NK-92 (cell line): ENCODE measurements around the gene OR2V2.
"Not testable (repeated sequence)": the region's sequence is repeated elsewhere in the genome, so short reads cannot be mapped to it uniquely, and the experiment has no call there.

Experiments
- DNase-seq: peaks from one replicate; lab custom pipeline; 2025; ENCODE audit not compliant: unreplicated experiment; lab: John Stamatoyannopoulos, UW

Gene OR2V2

DNA sequence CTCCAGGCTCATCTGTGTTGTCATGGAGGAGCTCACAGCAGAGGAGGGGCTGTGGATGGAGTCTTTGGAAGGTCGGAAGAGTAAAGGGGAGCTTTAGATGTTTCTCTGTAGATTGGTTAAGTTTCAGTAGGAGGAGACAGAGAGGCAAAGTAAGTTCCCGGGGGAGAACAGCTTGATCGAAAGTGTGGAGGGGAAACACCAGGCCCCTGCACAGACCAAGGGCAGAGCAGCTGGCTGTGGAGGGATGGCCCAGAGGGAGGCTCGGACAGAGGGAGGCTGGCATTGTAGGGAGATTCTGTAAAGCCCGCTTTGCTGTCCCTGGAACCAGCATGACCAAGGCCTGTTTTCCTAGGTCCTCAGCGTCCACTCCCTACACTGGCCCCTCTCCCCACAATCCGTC lies 5.3 kb upstream of the OR2V2 start:
- DNase-seq, result no peak

DNA sequence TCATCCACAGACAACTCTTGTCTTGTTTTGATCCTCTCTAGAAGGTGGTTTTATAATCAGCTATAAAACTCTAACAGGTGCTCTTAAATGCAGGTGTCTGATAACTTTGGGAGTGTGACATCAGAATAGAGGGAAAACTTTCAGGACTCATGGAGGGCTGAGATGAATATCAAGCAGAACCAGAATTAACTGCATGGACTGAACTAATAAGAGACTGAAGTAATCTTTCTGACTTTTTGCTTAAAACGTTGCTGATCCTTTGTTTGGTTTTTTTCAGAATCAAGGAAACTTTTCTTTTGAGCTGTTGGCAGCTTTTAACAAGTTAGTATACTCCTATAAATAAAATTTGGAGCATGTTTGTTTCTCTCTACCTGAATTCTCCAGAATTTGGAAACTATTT lies 2.3 kb upstream of the OR2V2 start:
- no peak for DNase-seq

DNA sequence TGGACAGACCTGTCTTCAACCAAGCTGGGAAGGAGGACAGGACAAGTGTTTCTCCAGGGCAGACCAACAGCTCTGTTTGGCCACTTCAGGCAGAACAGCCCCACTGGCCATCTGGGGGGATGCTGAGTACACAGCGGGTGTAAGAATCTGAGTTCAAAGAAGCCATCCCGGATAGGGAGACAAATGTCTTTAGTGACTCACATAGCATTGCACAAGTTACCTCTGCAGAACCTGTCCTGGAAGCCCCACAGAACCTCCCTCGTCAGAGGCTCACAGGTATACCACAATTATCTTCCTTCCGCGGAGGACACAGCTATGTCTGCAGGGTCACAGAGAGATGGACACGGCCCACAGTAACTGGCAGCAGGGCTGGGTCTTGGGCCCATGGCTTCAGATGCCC lies 2.0 kb downstream of the OR2V2 start:
- no peak for DNase-seq

- DNase-seq, result no peak
These were observed 2.7 kb downstream of the OR2V2 start for GRCh38 chr5:181149806-181150733.

DNA sequence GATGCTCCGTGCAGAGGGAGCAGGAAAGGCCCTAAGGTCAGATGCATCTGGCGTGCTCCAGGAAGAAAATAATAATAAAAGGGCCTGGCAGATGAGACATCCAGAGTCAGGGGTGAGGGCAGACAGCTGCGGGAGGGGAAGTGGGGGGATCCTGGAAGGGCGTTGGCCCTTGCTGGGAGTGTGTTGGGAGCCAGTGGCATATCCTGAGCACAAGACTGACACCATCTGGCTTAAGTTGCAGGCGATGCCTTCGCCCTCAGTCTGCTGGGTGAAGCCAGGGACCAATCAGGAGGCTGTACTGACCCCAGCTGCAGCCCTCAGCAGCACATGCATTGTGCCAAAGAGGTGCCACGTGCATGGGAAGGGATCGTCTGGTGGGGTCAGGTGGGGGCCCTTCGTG lies 3.8 kb downstream of the OR2V2 start:
- no peak for DNase-seq

DNA sequence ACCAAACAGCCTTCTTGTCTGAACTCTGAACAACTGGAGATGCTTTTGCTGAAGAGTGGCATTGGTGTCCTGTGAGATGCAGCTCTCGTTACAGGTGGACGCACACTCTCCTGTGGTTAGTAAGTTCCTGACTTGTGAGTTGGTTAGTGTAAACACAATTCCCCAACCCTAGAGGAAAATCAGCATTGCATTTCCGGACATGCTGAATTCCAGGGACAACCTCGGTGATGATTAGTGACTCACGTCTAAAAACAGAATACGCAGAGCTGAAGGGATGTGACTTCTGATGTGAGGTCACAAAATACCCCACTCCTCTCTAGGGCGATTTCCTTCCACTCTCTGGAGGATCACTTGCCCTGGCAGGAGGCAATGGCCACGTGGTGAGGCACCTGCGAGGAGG lies 5.0 kb downstream of the OR2V2 start:
- no peak for DNase-seq

GRCh38 chr5:181153814-181154213 lies 6.4 kb downstream of the OR2V2 start:
- DNase-seq, result no peak

DNA sequence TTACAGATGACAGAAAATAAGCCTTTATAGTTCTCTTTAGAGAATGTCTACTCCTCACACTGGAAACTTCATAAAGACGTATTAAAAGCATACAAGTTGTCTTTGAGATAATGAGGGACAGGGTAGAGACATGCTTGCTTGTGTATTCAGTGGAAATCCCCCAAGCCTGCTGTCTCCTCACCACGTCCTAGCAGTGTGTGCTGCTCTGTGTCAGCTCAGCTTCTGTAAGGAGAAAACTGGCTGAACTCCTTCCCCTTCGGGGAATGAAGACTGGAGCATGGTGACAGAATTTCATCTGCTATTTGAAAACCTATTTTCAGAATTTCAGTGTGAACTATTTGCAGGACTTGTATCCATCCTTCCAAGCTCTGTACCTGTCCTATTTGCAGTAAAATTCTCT lies 9.4 kb downstream of the OR2V2 start:
- DNase-seq, result no peak

DNA sequence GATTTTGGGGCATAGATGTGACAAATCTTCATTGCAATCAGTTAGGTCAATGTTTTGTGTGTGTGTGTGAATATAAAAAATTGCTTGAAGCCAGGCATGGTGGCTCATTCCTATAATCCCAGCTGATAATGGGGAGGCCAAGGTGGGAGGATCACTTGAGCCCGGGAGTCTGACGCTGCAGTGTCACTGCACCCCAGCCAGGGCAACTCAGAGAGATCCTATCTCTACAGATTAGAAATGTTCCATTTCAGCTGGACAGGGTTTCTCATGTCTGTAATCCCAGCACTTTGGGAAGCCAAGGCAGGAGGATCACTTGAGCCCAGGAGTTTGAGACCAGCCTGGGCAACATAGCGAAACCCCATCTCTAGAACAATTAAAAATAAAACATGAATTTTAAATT lies 11.5 kb downstream of the OR2V2 start:
- no peak for DNase-seq

DNA sequence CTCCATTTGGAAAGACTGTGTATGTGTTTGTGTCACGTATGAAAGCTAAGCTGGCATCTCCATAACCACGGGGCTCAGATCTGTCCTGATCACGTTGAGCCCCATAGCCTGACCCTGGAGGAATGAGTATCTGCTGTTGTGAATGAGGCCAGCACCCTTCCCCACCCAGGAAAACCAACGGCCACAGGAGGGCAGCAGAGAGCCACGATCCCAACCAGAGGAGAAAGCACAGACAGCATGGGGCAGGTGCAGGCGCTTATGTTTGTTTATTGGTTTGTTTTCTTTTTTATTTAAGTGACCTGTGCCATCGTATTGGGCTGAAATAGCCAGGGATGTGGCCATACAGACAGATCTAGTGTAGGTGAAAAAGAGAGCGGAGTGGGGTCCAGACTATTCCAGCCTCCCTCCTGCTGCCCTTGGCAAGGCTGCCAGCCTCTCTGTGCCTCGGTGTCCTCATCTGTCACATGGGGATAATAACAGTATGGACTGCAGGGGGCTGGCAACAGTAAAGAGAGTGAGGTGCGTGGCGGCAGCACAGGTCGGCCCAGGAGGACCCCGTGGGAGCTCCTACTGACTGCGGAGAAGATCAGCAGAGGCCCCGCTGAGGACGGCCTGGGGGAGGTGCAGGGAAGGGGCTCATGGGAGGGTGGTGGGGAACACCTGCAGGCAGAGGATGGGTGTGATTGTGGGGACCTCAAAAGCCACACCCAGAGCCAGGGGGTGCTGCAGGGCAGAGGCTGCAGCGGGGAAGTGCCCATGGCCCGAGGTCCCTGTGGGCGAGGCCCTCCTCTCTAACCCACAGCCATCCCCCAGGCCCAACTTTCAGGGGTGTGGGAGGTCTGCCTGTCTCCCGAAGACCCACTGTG lies 12.1 kb downstream of the OR2V2 start:
- peak; percentile 36 for DNase-seq

DNA sequence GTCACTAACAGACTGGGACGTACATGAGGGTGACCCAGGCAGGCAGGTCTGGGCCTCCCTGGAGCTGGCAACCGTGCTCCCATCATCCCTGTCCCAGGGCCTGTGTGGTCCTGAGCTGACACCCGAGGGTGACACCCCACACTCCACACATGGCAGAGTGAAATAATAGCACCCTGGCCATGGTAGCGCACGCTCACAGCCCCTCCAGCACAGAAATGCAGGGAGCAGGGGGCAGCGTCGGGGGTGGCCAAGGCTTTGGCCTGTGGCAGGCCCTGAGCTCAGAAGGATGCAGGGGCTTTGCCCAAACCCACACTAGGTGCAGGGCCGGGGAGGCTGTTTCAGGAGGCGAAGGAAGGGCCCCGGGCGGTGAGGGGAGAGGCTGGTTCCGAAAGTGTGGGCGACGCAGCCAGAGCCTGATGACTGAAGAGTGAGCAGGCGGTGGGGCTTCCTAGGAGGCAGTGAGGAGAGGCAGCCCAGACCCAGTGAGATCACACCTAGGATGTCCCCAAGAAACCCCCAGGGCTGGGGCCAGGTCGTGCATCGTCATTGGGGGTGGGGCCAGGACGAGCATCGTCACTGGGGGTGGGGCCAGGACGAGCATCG lies 12.9 kb downstream of the OR2V2 start:
- DNase-seq, result no peak

DNA sequence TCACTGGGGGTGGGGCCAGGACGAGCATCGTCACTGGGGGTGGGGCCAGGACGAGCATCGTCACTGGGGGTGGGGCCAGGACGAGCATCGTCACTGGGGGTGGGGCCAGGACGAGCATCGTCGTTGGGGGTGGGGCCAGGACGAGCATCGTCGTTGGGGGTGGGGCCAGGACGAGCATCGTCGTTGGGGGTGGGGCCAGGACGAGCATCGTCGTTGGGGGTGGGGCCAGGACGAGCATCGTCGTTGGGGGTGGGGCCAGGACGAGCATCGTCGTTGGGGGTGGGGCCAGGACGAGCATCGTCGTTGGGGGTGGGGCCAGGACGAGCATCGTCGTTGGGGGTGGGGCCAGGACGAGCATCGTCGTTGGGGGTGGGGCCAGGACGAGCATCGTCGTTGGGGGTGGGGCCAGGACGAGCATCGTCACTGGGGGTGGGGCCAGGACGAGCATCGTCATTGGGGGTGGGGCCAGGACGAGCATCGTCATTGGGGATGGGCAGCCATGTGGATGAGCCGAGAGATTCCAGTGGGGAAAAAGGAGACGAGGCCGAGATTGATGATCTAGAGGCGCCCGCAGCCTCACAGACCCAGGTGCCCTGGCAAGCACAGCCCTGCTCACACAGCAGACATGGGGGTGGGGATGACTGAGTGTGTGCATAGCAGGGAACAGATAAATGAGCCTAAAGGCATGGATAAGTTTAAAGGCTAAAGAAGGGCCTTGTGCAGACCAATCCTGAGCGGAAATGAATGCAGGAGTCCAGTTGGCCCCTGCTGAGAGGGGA lies 13.6 kb downstream of the OR2V2 start:
- DNase-seq, result not testable (repeated sequence)

- DNase-seq, result no peak
These were observed 14.3 kb downstream of the OR2V2 start for GRCh38 chr5:181161534-181162175.

DNA sequence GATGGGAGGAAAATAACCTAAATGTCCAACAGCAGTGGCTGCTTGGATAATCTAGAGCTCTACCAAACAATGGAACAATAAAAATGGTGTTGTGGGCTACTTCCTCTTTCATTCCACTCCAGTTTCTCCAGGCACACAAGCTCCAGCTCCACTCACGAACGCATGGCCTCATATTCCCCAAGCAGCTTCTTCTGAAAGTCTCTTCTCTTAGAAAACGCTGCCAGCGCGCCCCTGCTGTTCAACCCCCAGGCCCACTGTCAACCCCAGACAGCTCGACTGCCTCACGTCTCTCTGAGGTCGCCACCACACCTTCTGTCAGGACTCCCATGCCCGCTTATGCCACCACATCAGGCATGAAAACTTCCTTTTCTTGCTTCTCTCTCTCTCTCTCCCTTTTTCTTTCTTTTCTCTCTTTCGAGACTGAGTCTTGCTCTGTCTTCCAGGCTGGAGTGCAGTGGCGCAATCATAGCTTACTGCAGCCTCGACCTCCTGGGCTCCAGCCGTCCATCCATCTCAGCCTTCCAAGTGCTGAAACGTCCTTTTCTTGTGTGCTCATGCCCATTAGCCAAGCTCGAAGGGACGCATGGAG lies 16.2 kb downstream of the OR2V2 start:
- no peak for DNase-seq

GRCh38 chr5:181164076-181164952 lies 16.9 kb downstream of the OR2V2 start:
- DNase-seq, result no peak

DNA sequence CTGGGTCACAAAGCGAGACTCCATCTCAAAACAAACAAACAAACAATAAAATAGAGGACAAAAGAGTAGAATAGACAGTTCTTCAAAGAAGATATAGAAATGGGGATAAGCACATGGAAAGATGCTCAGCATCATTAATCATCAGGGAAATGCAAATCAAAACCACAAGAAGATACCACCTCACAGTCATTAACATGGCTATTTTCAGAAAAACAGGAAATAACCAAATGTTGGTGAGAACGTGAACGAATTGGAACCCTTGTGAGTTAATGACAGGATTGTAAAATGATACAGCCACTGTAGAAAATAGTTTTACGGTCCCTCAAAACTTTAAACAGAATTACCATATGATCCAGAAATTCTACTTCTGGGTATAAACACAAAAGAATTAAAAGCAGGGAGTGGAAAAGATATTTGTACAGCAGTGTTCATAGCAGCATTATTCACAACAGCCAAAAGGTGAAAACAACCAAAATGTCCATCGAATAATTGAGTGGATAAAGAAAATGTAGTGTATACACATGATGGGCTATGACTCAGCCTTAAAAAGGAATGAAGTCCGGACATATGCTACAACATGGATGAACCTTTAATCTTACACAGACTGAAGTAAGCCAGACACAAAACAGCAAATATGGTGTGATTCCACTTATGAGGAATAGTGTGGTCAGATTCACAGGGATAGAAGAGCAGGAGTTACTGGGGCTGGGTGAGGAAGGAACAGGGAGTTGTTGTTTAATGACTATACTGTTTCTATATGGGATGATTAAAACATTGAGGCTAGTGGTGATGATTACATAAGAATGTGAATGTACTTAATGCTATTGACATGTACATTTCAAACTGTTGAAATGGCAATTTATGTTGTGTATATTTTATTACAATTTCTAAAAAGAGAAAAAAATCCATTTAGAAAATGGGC lies 19.7 kb downstream of the OR2V2 start:
- no peak for DNase-seq

DNA sequence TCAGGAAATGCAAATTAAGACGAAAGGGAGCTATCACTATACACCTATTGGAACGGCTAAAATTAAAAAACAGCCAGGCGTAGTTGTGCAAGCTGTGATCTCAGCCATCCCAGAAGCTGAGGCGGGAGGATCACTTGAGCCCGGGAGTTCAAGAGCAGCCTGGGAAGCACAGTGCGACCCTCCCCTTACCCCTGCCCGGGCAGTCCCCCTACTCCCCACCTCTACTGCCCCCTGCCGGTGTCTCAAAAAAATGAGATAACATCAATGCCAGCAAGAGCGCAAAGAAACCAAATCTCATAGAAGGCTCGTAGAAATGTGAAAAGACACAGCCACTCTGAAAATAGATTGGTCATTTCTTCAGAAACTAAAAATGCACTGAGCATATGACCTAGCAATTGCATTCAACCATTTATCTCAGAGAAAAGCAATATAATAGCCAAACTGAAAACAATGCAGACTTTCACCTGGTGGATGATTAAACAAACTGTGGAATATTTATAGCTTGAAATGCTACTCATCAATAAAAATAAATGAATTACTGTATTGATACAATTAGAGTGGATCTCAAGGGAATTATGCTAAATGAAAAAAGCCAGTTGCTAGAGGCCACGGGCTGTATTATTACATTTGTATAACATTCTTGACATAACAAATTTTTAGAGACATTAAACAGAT lies 20.6 kb downstream of the OR2V2 start:
- DNase-seq, result no peak
